Fibroblast of lung (primary cell): ENCODE measurements around the gene SPCS3. TPM values are rescaled to one million over a fixed set of nuclear protein-coding genes. Genes with fewer than 3 reads are reported as not detected.

Source experiments
- DNase-seq, 2 donors: peaks; one replicate each; pipeline versions ENCODE4 v3.0.0 to v3.0.0-alpha.2; 2010; ENCODE audit warnings: low read depth in 2 of 2
- H2AFZ ChIP-seq: 2 replicates; pipeline ENCODE4 v1.5.1; 2012; ENCODE audit warnings: low read length, control low read depth, inconsistent platforms
- H3K27ac ChIP-seq: 2 replicates; pipeline ENCODE4 v1.5.1; 2011; ENCODE audit warnings: low read length, control low read depth; ENCODE audit not compliant: insufficient read depth
- H3K27me3 ChIP-seq: 2 replicates; pipeline ENCODE4 v1.5.1; 2011; ENCODE audit warnings: mild to moderate bottlenecking, low read length; ENCODE audit not compliant: control insufficient read depth, insufficient read depth
- H3K36me3 ChIP-seq: 2 replicates; pipeline ENCODE4 v1.5.1; 2011; ENCODE audit warnings: low read length; ENCODE audit not compliant: control insufficient read depth, insufficient read depth
- H3K4me1 ChIP-seq: 2 replicates; pipeline ENCODE4 v1.5.1; 2011; ENCODE audit warnings: low read length; ENCODE audit not compliant: control insufficient read depth, insufficient read depth; ENCODE audit errors: extremely low read depth
- H3K4me2 ChIP-seq: 2 replicates; pipeline ENCODE4 v1.5.1; 2011; ENCODE audit warnings: low read length, control low read depth; ENCODE audit not compliant: insufficient read depth; ENCODE audit errors: extremely low read depth
- H3K4me3 ChIP-seq, 4 experiments: fragments of 200-600 bp in 1 of 4; sonication (generic) in 1 of 4; replicated peaks in 1 of 4; 2 replicates each; pipeline ENCODE4 v1.5.1; 2011 to 2016; ENCODE audit warnings: low read length in 4 of 4, low read depth in 3 of 4, mild to moderate bottlenecking in 3 of 4, control low read depth in 2 of 4, inconsistent platforms in 1 of 4, mixed read lengths in 1 of 4; ENCODE audit not compliant: insufficient read depth in 1 of 4; ENCODE audit errors: control extremely low read depth in 1 of 4
- H3K79me2 ChIP-seq: 2 replicates; pipeline ENCODE4 v1.5.1; 2012; ENCODE audit warnings: mild to moderate bottlenecking, low read length, inconsistent platforms; ENCODE audit not compliant: control insufficient read depth, insufficient read depth
- H3K9ac ChIP-seq: 2 replicates; pipeline ENCODE4 v1.5.1; 2011; ENCODE audit warnings: mild to moderate bottlenecking, low read length, control low read depth; ENCODE audit not compliant: insufficient read depth
- H3K9me3 ChIP-seq: 2 replicates; pipeline ENCODE4 v1.5.1; 2012; ENCODE audit warnings: low read depth, low read length; ENCODE audit not compliant: control insufficient read depth, insufficient read depth
- H4K20me1 ChIP-seq: 2 replicates; pipeline ENCODE4 v1.5.1; 2011; ENCODE audit warnings: low read length; ENCODE audit not compliant: control insufficient read depth, insufficient read depth; ENCODE audit errors: extremely low read depth
- CTCF ChIP-seq, 2 donors: IDR thresholded peaks in 1 of 2; conservative IDR thresholded peaks in 1 of 2; 1 replicate in 1 of 2; 2 replicates in 1 of 2; pipeline ENCODE4 v1.5.1; 2011 to 2012; ENCODE audit warnings: low read length in 2 of 2, control low read depth in 1 of 2, inconsistent platforms in 1 of 2, low read depth in 1 of 2, mild to moderate bottlenecking in 1 of 2
- EZH2 ChIP-seq: IDR thresholded peaks from 2 replicates; pipeline ENCODE4 v1.5.1; 2012; ENCODE audit warnings: low read length, control low read depth, mild to moderate bottlenecking; ENCODE audit errors: missing control alignments
- polyA plus RNA-seq, 2 donors: library from polyadenylated mRNA; depleted of rRNA in 1 of 2; stranded (reverse) in 1 of 2; unstranded in 1 of 2; fragments of >200 nt; gene quantifications; 2 replicates each; pipeline ENCODE4 v1.2.1, GENCODE V29; 2011 to 2012; ENCODE audit warnings: missing spikeins in 1 of 2
- total RNA-seq: library from RNA; depleted of rRNA; stranded (reverse); fragments of >200 nt; gene quantifications from 2 replicates; pipeline ENCODE4 v1.2.1, GENCODE V29; 2014

Gene SPCS3
- total and polyA plus RNA-seq, 2 donors (not counting 1 experiment from before 2014, with no cell fraction given): 72.3 to 84.3 TPM

GRCh38 chr4:176309772-176310171 lies 10.0 kb upstream of the SPCS3 start:
- Histone ChIP-seq H3K79me2 (no peaks in the 10 kb centered on the region), H3K4me3 (no peak overlapping the region), H3K27me3 (no peaks in the 10 kb centered on the region), H3K36me3 (no peaks in the 10 kb centered on the region), H4K20me1 (no peaks in the 10 kb centered on the region), H3K27ac (no peak overlapping the region), H2AFZ (no peak overlapping the region), H3K4me1 (no peaks in the 10 kb centered on the region), H3K4me2 (no peak overlapping the region), H3K9ac (no peak overlapping the region), H3K9me3 (no peaks in the 10 kb centered on the region)
- DNase-seq: no peak
- TF ChIP-seq EZH2: no peak
- no peak for TF ChIP-seq CTCF (conservative IDR thresholded peaks at IDR 0.05 in 1 of 2, IDR thresholded peaks at IDR 0.05 in 1 of 2; ENCODE audit: low read depth in 1 of 2, low read length in 2 of 2)

- no peaks in the 10 kb centered on the region for H3K27me3 ChIP-seq
- no peaks in the 10 kb centered on the region for H3K36me3 ChIP-seq
- H4K20me1 ChIP-seq: no peaks in the 10 kb centered on the region
- H3K27ac ChIP-seq: no peak overlapping the region
- TF ChIP-seq EZH2 (no peak), CTCF (conservative IDR thresholded peaks at IDR 0.05 in 1 of 2, IDR thresholded peaks at IDR 0.05 in 1 of 2; ENCODE audit: low read depth in 1 of 2, low read length in 2 of 2) (no peak)
- no peak overlapping the region for H3K9ac ChIP-seq
- DNase-seq: no peak
- H3K4me1 ChIP-seq: no peaks in the 10 kb centered on the region
- H3K9me3 ChIP-seq: no peaks in the 10 kb centered on the region
- H3K79me2 ChIP-seq: no peaks in the 10 kb centered on the region
- H3K4me2 ChIP-seq: no peak overlapping the region
- no peak overlapping the region for H3K4me3 ChIP-seq
- H2AFZ ChIP-seq: no peak overlapping the region
Observed at GRCh38 chr4:176313596-176314336, 6.0 kb upstream of the SPCS3 start.

- Histone ChIP-seq H4K20me1 (no peaks in the 10 kb centered on the region), H2AFZ (peak overlapping the region; percentile 96)
- no peak for DNase-seq
Observed at GRCh38 chr4:176319151-176319703, 539 bp upstream of the SPCS3 start.

More at GRCh38 chr4:176319151-176319703, 539 bp upstream of the SPCS3 start:
- Histone ChIP-seq H3K9ac (peak overlapping the region; percentile 94), H3K27me3 (no peaks in the 10 kb centered on the region), H3K79me2 (peaks cover 41% of the 10 kb centered on the region), H3K4me1 (peaks cover 6% of the 10 kb centered on the region), H3K4me2 (peak overlapping the region; percentile 99), H3K27ac (peak overlapping the region; percentile 95), H3K36me3 (no peaks in the 10 kb centered on the region), H3K4me3 (peak overlapping the region; percentile 83 to 98 (median 92)), H3K9me3 (no peaks in the 10 kb centered on the region)
- no peak for TF ChIP-seq EZH2
